HG03520 (cell line): ENCODE results near the gene AOPEP.
"Not testable (repeated sequence)": the region's sequence is repeated elsewhere in the genome, so short reads cannot be mapped to it uniquely, and the experiment has no call there.

Source experiments
- ATAC-seq: cut with Tn5 transposase; IDR thresholded peaks from one replicate; pipeline ENCODE4 v1.9.1; 2021; ENCODE audit warnings: mild to moderate bottlenecking, moderate library complexity; ENCODE audit not compliant: unreplicated experiment

AOPEP gene

GRCh38 chr9:94927048-94927761 lies 200.7 kb downstream of the AOPEP start:
- no peak for ATAC-seq

- ATAC-seq: no peak
Observed at GRCh38 chr9:94927762-94928670, 201.5 kb downstream of the AOPEP start.

GRCh38 chr9:94928691-94929368 lies 202.3 kb downstream of the AOPEP start:
- ATAC-seq: no peak

DNA sequence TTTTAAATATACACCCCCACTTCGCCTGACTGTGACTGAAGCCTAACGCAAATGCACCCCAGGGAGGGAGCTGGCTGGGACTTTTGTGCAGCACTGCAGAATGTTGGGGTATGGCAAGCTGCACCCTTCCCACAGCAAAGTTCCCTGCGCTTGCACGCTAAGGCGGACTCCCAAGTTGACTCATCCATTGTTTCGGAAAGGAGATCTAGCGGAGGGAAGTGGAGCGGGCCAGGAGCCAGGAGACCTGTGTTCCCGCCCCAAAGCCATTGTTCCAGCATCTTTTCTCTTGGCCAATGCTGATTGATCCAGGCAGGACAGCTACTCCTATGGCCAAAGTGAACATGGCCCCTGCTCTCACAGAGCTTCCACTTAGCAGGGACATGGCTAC lies 202.9 kb downstream of the AOPEP start:
- no peak for ATAC-seq

- ATAC-seq: no peak
Observed at GRCh38 chr9:94931036-94931633, 204.6 kb downstream of the AOPEP start.

DNA sequence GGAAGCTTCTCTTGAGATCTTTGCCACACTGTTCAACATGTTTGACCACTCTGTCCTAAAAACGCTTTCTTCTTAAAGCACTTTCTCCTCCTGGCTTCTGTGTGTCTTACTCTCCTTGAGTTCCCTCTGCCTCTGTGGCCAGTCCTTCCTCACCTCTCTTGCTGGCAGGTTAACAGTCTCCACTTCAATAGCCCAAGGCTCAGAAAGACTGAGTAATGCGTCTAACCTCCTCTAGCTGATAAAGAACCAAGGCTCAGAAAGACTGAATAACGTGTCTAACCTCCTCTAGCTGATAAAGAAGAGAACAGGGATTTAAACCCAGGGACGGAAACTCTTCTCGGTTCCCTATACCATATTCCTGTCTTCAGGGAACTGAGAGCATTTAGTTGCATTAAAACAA lies 205.2 kb downstream of the AOPEP start:
- no peak for ATAC-seq

DNA sequence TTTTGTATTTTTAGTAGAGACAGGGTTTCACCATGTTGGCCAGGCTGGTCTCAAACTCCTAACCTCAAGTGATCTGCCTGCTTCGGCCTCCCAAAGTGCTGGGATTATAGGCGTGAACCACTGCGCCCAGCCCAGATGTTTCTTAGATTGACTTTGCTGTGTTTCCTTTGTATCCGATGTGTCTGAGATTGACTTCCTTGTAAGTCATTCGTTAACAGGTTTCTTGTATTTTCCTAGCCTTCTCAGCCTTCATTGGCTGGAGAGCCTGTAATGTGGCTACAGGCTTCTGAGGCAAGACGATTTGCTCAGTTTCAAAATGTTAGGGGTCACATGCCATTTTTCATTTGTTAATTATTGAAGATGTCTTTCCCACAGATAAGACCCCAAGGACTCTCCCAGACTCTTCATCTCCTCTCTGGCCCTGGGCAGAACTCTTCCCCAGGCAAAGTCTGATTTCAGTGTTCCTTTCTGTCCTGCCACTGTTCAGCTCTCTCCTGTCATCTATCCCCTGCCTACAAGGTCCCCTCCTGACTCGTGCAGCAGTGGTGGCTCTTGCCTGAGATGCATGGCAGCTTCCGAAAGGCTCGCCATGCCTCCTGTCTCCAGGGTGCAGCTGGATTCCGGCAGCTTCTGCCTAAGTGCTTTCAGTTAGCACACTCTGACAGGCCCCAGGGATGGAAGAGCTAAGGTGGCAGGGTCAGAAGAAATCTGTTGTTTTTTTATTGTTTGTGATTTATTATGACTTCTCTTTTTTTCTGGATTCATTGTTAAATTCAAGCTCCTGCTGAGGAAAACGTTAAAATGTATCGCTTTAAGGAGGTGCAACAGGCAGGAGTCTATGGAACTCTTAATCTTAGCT lies 206.4 kb downstream of the AOPEP start:
- ATAC-seq: no peak

DNA sequence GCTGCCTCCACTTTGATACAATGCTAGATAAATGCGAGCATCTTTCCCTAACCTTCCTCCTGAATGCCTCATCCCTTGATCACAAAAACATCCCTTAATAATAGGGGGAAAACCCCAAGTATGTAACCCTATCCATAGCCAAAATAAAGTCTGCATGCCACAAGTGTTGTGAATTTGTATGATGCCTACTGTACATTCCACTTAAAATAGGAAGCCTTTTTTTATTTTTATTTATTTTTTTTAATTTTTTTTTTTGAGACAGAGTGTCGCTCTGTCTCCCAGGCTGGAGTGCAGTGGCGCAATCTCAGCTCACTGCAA lies 207.0 kb downstream of the AOPEP start:
- ATAC-seq: no peak

- ATAC-seq: no peak
Observed at GRCh38 chr9:94934816-94935328, 208.4 kb downstream of the AOPEP start.

DNA sequence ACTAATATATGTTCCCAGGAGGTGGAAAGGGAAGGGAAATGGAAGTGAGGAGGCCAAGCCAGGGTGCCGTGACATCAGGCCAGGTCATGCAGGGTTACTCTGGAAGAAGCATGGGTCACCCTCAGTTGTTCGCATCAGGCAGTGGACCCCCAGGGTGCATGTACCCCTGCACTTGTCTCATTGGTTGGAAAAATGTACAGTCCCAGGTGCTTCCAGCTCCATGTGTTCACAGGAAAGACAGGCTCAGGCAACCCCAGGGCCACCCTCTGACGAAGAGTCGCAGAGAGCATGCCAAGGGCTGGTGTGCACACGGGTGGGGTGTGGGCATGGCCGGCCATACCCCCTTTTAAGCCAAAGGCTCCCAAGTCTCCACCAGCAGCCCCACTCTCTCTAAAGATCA lies 208.9 kb downstream of the AOPEP start:
- ATAC-seq: no peak

- ATAC-seq: no peak
Observed at GRCh38 chr9:94936419-94936818, 209.9 kb downstream of the AOPEP start.

DNA sequence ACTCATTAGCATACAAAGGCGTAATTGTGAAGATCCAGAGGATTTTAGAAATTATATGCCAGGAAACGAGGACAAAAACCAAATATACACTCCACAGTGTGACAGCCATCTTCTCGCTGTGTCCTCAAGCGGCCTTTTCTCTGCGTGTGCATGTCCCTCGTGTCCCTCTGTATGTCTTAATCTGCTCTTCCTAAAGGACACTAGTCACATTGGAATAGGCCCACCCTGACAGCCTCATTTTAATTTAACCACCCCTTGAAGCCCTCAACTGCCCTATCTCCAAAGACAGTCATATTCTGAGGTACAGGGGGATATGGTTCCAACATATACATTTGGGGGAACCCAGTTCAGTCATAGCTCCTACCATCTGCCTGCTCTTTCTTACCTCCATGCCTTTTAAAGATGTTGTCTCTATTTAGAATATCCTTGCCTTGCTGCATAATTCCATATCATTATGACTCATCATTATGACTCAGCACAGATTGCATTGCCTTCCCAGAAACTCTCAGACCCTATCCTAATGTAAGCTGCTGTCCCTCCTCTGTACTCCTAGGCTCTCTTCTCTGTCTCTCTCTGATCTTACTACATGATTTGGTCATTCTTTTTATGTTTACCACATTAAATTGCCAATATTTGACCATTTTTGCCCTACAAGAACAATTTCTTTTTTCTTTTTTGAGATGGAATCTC lies 210.9 kb downstream of the AOPEP start:
- ATAC-seq: no peak

- no peak for ATAC-seq
Observed at GRCh38 chr9:94938384-94938783, 211.9 kb downstream of the AOPEP start.

- ATAC-seq: not testable (repeated sequence)
Observed at GRCh38 chr9:94940296-94940695, 213.8 kb downstream of the AOPEP start.

DNA sequence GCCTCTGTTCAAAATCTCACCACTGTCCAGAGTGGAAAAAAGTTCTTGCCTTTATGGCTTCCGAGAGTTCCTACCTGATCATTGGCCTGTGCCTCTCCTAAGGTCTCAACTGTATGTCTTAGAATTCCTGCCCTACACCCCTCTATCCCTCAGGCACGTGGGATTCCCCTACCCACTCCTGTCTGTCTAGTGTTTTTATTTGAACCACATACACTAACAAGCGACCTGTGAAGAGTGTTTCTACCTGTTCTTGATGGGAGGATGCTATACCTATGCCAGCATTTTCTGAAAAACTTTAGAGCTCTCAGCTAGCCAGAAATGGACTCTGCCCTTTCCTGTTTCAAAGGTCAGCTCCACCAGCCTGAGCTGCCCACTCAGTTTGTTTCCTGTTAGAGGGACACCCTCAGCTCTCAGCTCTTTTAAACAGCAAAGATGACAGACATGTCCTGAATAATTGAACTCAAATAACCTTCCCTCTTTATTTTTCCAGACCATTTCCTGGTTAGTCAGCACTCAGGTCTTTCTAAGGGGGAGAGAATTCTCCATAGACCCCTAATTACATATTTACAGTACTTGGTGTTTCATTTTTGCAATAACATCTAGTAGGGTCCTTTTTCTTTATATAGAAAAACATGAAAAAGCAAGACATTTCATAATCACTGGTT lies 214.8 kb downstream of the AOPEP start:
- ATAC-seq: no peak

GRCh38 chr9:94944626-94945025 lies 218.1 kb downstream of the AOPEP start:
- no peak for ATAC-seq

- ATAC-seq: no peak
Observed at GRCh38 chr9:94945197-94946144, 219.0 kb downstream of the AOPEP start.

GRCh38 chr9:94946256-94946655 lies 219.8 kb downstream of the AOPEP start:
- no peak for ATAC-seq
